HepG2 (cell line): ENCODE data around the gene PREP. TPM values are rescaled to one million over a fixed set of nuclear protein-coding genes. Genes with fewer than 3 reads are reported as not detected.

ENCODE experiments used
- ATAC-seq: fragments of 200-7000 bp; cut with Tn5 transposase; 3 replicates; pipeline ENCODE4 v1.9.1; 2020; ENCODE audit warnings: mild to moderate bottlenecking, moderate library complexity
- BruUV-seq: library from RNA; stranded (reverse); fragments of 400-500 nt; replicated peaks from 2 replicates; lab custom pipeline; 2021; lab: Mats Ljungman, UMichigan
- CTCF ChIA-PET: fragments of 300-600 bp; formaldehyde crosslinking; extraction: SDS; loops from one replicate; lab custom pipeline; 2021; ENCODE audit warnings: low total read pairs, inconsistent platforms, low intra/inter-chr PET ratio; lab: Yijun Ruan, JAX
- POLR2A ChIA-PET: fragments of 350-600 bp; sonication (Branson Sonifier 250); formaldehyde crosslinking; loops from one replicate; lab custom pipeline; 2020; ENCODE audit warnings: antibody characterized with exemption, inconsistent platforms; lab: Yijun Ruan, JAX
- DNase-seq: peaks from one replicate; pipeline ENCODE4 v3.0.0-alpha.2; 2015; ENCODE audit warnings: low spot score
- FAIRE-seq: peaks from 3 replicates; lab custom pipeline; 2011; peaks lifted over from hg19 to GRCh38; lab: Jason Lieb, UNC
- H2AFZ ChIP-seq: one replicate; pipeline ENCODE4 v1.6.1; 2011; ENCODE audit warnings: low read length, inconsistent platforms
- H3K27ac ChIP-seq: fragments of 300-600 bp; 3 replicates; pipeline ENCODE4 v1.8.0; 2011; ENCODE audit warnings: mixed run types, mild to moderate bottlenecking, mixed read lengths, low read length, inconsistent platforms; ENCODE audit not compliant: insufficient read depth; ENCODE audit errors: extremely low read length
- H3K27me3 ChIP-seq, 2 experiments: fragments of 200-600 bp in 1 of 2; 2 replicates in 1 of 2; 3 replicates in 1 of 2; pipeline versions ENCODE4 v1.6.0 to v1.8.0; 2011; ENCODE audit warnings: low read length in 2 of 2, mild to moderate bottlenecking in 2 of 2, moderate library complexity in 2 of 2, inconsistent platforms in 1 of 2; ENCODE audit not compliant: insufficient read depth in 2 of 2, control insufficient read depth in 1 of 2
- H3K36me3 ChIP-seq, 2 experiments: fragments of 200-600 bp in 1 of 2; replicated peaks in 1 of 2; 2 replicates in 1 of 2; 3 replicates in 1 of 2; pipeline versions ENCODE4 v1.5.1 to v1.8.0; 2011; ENCODE audit warnings: low read length in 2 of 2, inconsistent platforms in 1 of 2; ENCODE audit not compliant: insufficient read depth in 2 of 2, control insufficient read depth in 1 of 2
- H3K4me1 ChIP-seq: 2 replicates; pipeline ENCODE4 v1.5.1; 2012; ENCODE audit warnings: low read length, inconsistent platforms; ENCODE audit not compliant: insufficient read depth
- H3K4me2 ChIP-seq: 2 replicates; pipeline ENCODE4 v1.6.0; 2011; ENCODE audit warnings: low read depth, low read length, inconsistent platforms
- H3K4me3 ChIP-seq, 3 experiments: fragments of 200-600 bp in 1 of 3; sonication (generic), shearing (Covaris generic) in 1 of 3; replicated peaks in 1 of 3; 2 replicates each; pipeline ENCODE4 v1.5.1; 2011 to 2016; ENCODE audit warnings: low read length in 3 of 3, inconsistent platforms in 2 of 3, low read depth in 2 of 3, mild to moderate bottlenecking in 2 of 3, control low read depth in 1 of 3, mixed read lengths in 1 of 3; ENCODE audit not compliant: insufficient read depth in 1 of 3
- H3K79me2 ChIP-seq: one replicate; pipeline ENCODE4 v1.6.1; 2011; ENCODE audit warnings: low read length, inconsistent platforms; ENCODE audit not compliant: insufficient read depth
- H3K9ac ChIP-seq: 2 replicates; pipeline ENCODE4 v1.6.0; 2011; ENCODE audit warnings: mild to moderate bottlenecking, low read depth, low read length, inconsistent platforms; ENCODE audit not compliant: insufficient read depth
- H3K9me3 ChIP-seq: 2 replicates; pipeline ENCODE4 v1.5.1; 2012; ENCODE audit warnings: mild to moderate bottlenecking, low read length
- H4K20me1 ChIP-seq: 2 replicates; pipeline ENCODE4 v1.6.0; 2011; ENCODE audit warnings: inconsistent platforms, mild to moderate bottlenecking, low read length, moderate library complexity; ENCODE audit not compliant: insufficient read depth
- CCAR2 ChIP-seq: fragments of 200-400 bp; formaldehyde crosslinking; optimal IDR thresholded peaks from 2 replicates; pipeline ENCODE3; 2018; ENCODE audit warnings: low read depth, mild to moderate bottlenecking, low read length, moderate library complexity
- CCDC6 ChIP-seq: sonication (generic); formaldehyde crosslinking; IDR thresholded peaks from 2 replicates; pipeline ENCODE4 v1.8.1; 2022; ENCODE audit warnings: mild to moderate bottlenecking, missing genetic modification reagents, moderate library complexity
- CREB1 ChIP-seq, 2 experiments: fragments of 450-650 bp in 1 of 2; IDR thresholded peaks; 2 replicates each; pipeline ENCODE4 v1.6.1; 2016 to 2017; ENCODE audit warnings: control low read depth in 1 of 2, mild to moderate bottlenecking in 1 of 2, missing compliant biosample characterization in 1 of 2, missing genetic modification characterization in 1 of 2
- CREM ChIP-seq, 2 experiments: sonication (generic) in 1 of 2; formaldehyde crosslinking in 1 of 2; IDR thresholded peaks; 2 replicates each; pipeline versions ENCODE4 v1.4.0 to v1.6.1; 2016 to 2020; ENCODE audit warnings: antibody characterized with exemption in 1 of 2, mild to moderate bottlenecking in 1 of 2, missing genetic modification reagents in 1 of 2
- ETV6 ChIP-seq: sonication (generic); formaldehyde crosslinking; conservative IDR thresholded peaks from 2 replicates; pipeline ENCODE4 v1.4.0; 2020; ENCODE audit warnings: missing genetic modification reagents
- IRX3 ChIP-seq: sonication (generic); formaldehyde crosslinking; IDR thresholded peaks from 2 replicates; pipeline ENCODE4 v1.8.1; 2023; ENCODE audit warnings: mild to moderate bottlenecking, low read depth, missing genetic modification reagents, borderline replicate concordance
- ISL2 ChIP-seq: sonication (generic); formaldehyde crosslinking; IDR thresholded peaks from 2 replicates; pipeline ENCODE4 v1.5.0; 2020; ENCODE audit warnings: missing genetic modification reagents
- KMT2B ChIP-seq: IDR thresholded peaks from 2 replicates; pipeline ENCODE4 v1.6.1; 2016; ENCODE audit warnings: missing genetic modification reagents, missing compliant biosample characterization
- MIXL1 ChIP-seq: IDR thresholded peaks from 2 replicates; pipeline ENCODE4 v1.6.1; 2016
- ZNF20 ChIP-seq: sonication (generic); formaldehyde crosslinking; IDR thresholded peaks from 2 replicates; pipeline ENCODE4 v1.4.0; 2020; ENCODE audit warnings: mild to moderate bottlenecking, moderate library complexity, missing genetic modification reagents
- ZNF33B ChIP-seq: sonication (generic); formaldehyde crosslinking; IDR thresholded peaks from 2 replicates; pipeline ENCODE4 v1.5.1; 2020; ENCODE audit warnings: mild to moderate bottlenecking, missing genetic modification reagents
- ZNF629 ChIP-seq: sonication (generic); formaldehyde crosslinking; conservative IDR thresholded peaks from 2 replicates; pipeline ENCODE4 v1.5.0; 2020; ENCODE audit warnings: missing genetic modification reagents
- ZSCAN20 ChIP-seq: sonication (generic); formaldehyde crosslinking; IDR thresholded peaks from 2 replicates; pipeline ENCODE4 v1.4.0; 2020; ENCODE audit warnings: missing genetic modification reagents, mild to moderate bottlenecking, borderline replicate concordance
- in situ Hi-C: cut with HindIII; loops from 2 replicates; pipeline ENCODE4 v1.10.0; 2017; ENCODE audit warnings: low pct_unique_long_range_greater_than_20kb; ENCODE audit not compliant: extremely low pct_ligation_motif_present
- intact Hi-C: fragments of 100-400 bp; cut with micrococcal nuclease; formaldehyde crosslinking; loops from one replicate; pipeline ENCODE4 v1.10.0; 2022; ENCODE audit not compliant: unreplicated experiment
- polyA plus RNA-seq, 8 experiments: library from polyadenylated mRNA; depleted of rRNA in 3 of 8; stranded (reverse) in 7 of 8; unstranded in 1 of 8; fragments of >200 nt; fragmentation: Illumina TruSeq in 4 of 8; extraction: Trizol in 4 of 8; gene quantifications; 2 replicates each; pipeline versions ENCODE4 v1.2.1 to v1.2.3, GENCODE V29; 2011 to 2016; ENCODE audit warnings: low read depth in 4 of 8, missing spikeins in 1 of 8, mixed read lengths in 1 of 8; ENCODE audit not compliant: insufficient read depth in 1 of 8
- total RNA-seq, 5 experiments: library from RNA; depleted of rRNA; stranded (reverse); fragments of >200 nt; fragmentation: Illumina TruSeq; extraction: Trizol; gene quantifications; 2 replicates each; pipeline ENCODE4 v1.2.3, GENCODE V29; 2016; ENCODE audit warnings: low read depth in 1 of 5
- TF ChIP-seq, protein P1 (sequence below): sonication (generic); formaldehyde crosslinking; IDR thresholded peaks from 2 replicates; pipeline ENCODE4 v1.4.0; 2020; ENCODE audit warnings: missing genetic modification reagents, borderline replicate concordance
- TF ChIP-seq, protein P2 (sequence below): sonication (generic); formaldehyde crosslinking; IDR thresholded peaks from 2 replicates; pipeline ENCODE4; 2020; ENCODE audit warnings: missing genetic modification reagents, mild to moderate bottlenecking, borderline replicate concordance
- TF ChIP-seq, protein P3 (sequence below): sonication (generic); formaldehyde crosslinking; IDR thresholded peaks from 2 replicates; pipeline ENCODE4 v1.5.0; 2020; ENCODE audit warnings: missing genetic modification reagents

PREP gene
- total and polyA plus RNA-seq, 2 of the 13 experiments (the other 11 are each of a cell fraction or from before 2014, with no cell fraction given) = 12.6 to 15.9 TPM

DNA sequence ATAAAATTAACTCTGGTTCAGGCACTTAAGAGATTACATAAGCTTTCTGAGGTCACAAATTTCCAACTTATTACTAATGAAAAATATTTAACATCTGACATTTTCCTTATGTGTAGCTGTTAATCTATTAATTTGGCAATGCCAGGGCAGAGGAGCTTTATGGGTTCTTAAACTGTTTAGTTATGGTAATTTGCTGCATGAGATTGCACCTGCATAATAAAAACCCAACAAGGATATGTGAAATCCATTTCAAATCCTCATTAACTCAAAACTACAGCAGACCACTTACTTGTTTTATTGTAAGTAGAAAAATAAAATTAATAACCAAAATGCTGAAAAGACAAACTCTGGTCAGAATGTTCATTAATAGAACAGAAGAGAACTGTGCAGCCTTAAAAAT lies 98.1 kb downstream of the PREP start:
- no peak overlapping the region for H3K4me3 ChIP-seq
- ChIA-PET POLR2A (no interaction called here), CTCF (no interaction called here)
- intact Hi-C loops = no loop called here
- no peaks in the 10 kb centered on the region for H3K9me3 ChIP-seq
- H3K27ac ChIP-seq = no peak overlapping the region
- no peak overlapping the region for H3K9ac ChIP-seq
- FAIRE-seq (no peak), DNase-seq (no peak), ATAC-seq (no peak)
- no peaks in the 10 kb centered on the region; a peak in 1 of 5 replicates for H3K27me3 ChIP-seq
- no peaks in the 10 kb centered on the region for H3K4me1 ChIP-seq
- in situ Hi-C loops = no loop called here
- H3K36me3 ChIP-seq = peaks cover 3 to 15% of the 10 kb centered on the region in 2 experiments; a peak in 2 of 5 replicates
- no peaks in the 10 kb centered on the region for H4K20me1 ChIP-seq
- no peak overlapping the region for H2AFZ ChIP-seq
- TF ChIP-seq MIXL1 (CRISPR knock-in tag) = no peak
- no peak for TF ChIP-seq IRX3 (CRISPR knock-in tag)
- no peak for TF ChIP-seq ZNF33B (CRISPR knock-in tag)
- TF ChIP-seq, protein P1, sequence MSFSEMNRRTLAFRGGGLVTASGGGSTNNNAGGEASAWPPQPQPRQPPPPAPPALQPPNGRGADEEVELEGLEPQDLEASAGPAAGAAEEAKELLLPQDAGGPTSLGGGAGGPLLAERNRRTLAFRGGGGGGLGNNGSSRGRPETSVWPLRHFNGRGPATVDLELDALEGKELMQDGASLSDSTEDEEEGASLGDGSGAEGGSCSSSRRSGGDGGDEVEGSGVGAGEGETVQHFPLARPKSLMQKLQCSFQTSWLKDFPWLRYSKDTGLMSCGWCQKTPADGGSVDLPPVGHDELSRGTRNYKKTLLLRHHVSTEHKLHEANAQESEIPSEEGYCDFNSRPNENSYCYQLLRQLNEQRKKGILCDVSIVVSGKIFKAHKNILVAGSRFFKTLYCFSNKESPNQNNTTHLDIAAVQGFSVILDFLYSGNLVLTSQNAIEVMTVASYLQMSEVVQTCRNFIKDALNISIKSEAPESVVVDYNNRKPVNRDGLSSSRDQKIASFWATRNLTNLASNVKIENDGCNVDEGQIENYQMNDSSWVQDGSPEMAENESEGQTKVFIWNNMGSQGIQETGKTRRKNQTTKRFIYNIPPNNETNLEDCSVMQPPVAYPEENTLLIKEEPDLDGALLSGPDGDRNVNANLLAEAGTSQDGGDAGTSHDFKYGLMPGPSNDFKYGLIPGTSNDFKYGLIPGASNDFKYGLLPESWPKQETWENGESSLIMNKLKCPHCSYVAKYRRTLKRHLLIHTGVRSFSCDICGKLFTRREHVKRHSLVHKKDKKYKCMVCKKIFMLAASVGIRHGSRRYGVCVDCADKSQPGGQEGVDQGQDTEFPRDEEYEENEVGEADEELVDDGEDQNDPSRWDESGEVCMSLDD (CRISPR knock-in tag) = no peak
- TF ChIP-seq CCAR2 = no peak
- no peak for TF ChIP-seq CCDC6
- TF ChIP-seq CREM (IDR thresholded peaks at IDR 0.05) = no peak
- TF ChIP-seq CREM (CRISPR knock-in tag; IDR thresholded peaks at IDR 0.05) = no peak
- TF ChIP-seq, protein P2, sequence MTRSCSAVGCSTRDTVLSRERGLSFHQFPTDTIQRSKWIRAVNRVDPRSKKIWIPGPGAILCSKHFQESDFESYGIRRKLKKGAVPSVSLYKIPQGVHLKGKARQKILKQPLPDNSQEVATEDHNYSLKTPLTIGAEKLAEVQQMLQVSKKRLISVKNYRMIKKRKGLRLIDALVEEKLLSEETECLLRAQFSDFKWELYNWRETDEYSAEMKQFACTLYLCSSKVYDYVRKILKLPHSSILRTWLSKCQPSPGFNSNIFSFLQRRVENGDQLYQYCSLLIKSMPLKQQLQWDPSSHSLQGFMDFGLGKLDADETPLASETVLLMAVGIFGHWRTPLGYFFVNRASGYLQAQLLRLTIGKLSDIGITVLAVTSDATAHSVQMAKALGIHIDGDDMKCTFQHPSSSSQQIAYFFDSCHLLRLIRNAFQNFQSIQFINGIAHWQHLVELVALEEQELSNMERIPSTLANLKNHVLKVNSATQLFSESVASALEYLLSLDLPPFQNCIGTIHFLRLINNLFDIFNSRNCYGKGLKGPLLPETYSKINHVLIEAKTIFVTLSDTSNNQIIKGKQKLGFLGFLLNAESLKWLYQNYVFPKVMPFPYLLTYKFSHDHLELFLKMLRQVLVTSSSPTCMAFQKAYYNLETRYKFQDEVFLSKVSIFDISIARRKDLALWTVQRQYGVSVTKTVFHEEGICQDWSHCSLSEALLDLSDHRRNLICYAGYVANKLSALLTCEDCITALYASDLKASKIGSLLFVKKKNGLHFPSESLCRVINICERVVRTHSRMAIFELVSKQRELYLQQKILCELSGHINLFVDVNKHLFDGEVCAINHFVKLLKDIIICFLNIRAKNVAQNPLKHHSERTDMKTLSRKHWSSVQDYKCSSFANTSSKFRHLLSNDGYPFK (CRISPR knock-in tag) = no peak
- no peak for TF ChIP-seq CREB1 (IDR thresholded peaks at IDR 0.05)
- no peak for TF ChIP-seq CREB1 (CRISPR knock-in tag; IDR thresholded peaks at IDR 0.05)
- TF ChIP-seq ISL2 = no peak
- TF ChIP-seq KMT2B (CRISPR knock-in tag) = no peak
- TF ChIP-seq ZSCAN20 = no peak
- no peak for TF ChIP-seq ZNF20
- TF ChIP-seq ZNF629 = no peak
- no peak for TF ChIP-seq ETV6 (CRISPR knock-in tag)
- TF ChIP-seq, protein P3, sequence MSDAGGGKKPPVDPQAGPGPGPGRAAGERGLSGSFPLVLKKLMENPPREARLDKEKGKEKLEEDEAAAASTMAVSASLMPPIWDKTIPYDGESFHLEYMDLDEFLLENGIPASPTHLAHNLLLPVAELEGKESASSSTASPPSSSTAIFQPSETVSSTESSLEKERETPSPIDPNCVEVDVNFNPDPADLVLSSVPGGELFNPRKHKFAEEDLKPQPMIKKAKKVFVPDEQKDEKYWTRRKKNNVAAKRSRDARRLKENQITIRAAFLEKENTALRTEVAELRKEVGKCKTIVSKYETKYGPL (CRISPR knock-in tag) = no peak
- H3K4me2 ChIP-seq = no peak overlapping the region
- no TSS peak for BruUV-seq
- H3K79me2 ChIP-seq = no peaks in the 10 kb centered on the region
